H9 (cell line): Measurements from ENCODE around the gene LDHAL6B. TPM values are rescaled to one million over a fixed set of nuclear protein-coding genes. Genes with fewer than 3 reads are reported as not detected.

ENCODE experiments used
- DNase-seq: peaks from one replicate; pipeline ENCODE4 v3.0.0-alpha.2; 2017
- H2AFZ ChIP-seq: one replicate; pipeline ENCODE4 v1.6.1; 2013; ENCODE audit warnings: mild to moderate bottlenecking, low read length, control low read depth, moderate library complexity
- H2AK5ac ChIP-seq: 2 replicates; pipeline ENCODE4 v1.6.1; 2013; ENCODE audit warnings: low read length, control low read depth, mixed read lengths; ENCODE audit not compliant: insufficient read length
- H2BK120ac ChIP-seq: one replicate; pipeline ENCODE4 v1.6.1; 2013; ENCODE audit warnings: low read depth, mild to moderate bottlenecking, low read length, control low read depth, inconsistent platforms; ENCODE audit not compliant: poor library complexity, severe bottlenecking
- H2BK12ac ChIP-seq: 2 replicates; pipeline ENCODE4 v1.6.1; 2013; ENCODE audit warnings: low read length, control low read depth, mixed read lengths, low read depth; ENCODE audit not compliant: insufficient read length
- H2BK15ac ChIP-seq: 2 replicates; pipeline ENCODE4 v1.6.1; 2013; ENCODE audit warnings: low read depth, low read length, control low read depth
- H2BK20ac ChIP-seq: one replicate; pipeline ENCODE4 v1.6.1; 2013; ENCODE audit warnings: low read depth, mild to moderate bottlenecking, low read length, control low read depth, inconsistent platforms; ENCODE audit not compliant: poor library complexity, severe bottlenecking
- H2BK5ac ChIP-seq: 2 replicates; pipeline ENCODE4 v1.6.1; 2013; ENCODE audit warnings: low read length, control low read depth, mixed read lengths; ENCODE audit not compliant: insufficient read length
- H3K14ac ChIP-seq: 2 replicates; pipeline ENCODE4 v1.6.1; 2013; ENCODE audit warnings: low read length, control low read depth; ENCODE audit not compliant: insufficient read depth
- H3K18ac ChIP-seq: 2 replicates; pipeline ENCODE4 v1.6.1; 2013; ENCODE audit warnings: low read depth, mild to moderate bottlenecking, mixed read lengths, low read length, control low read depth; ENCODE audit not compliant: insufficient read length
- H3K23ac ChIP-seq: 2 replicates; pipeline ENCODE4 v1.6.1; 2013; ENCODE audit warnings: low read length, control low read depth, mixed read lengths, low read depth; ENCODE audit not compliant: insufficient read length
- H3K23me2 ChIP-seq: 2 replicates; pipeline ENCODE4 v1.6.1; 2013; ENCODE audit warnings: low read depth, mild to moderate bottlenecking, mixed read lengths, low read length, control low read depth; ENCODE audit not compliant: insufficient read length, poor library complexity, severe bottlenecking
- H3K27ac ChIP-seq: 2 replicates; pipeline ENCODE4 v1.5.1; 2013; ENCODE audit warnings: low read length, control low read depth, mixed read lengths, low read depth; ENCODE audit not compliant: insufficient read length
- H3K27me3 ChIP-seq: 2 replicates; pipeline ENCODE4 v1.6.1; 2013; ENCODE audit warnings: low read length, control low read depth, inconsistent platforms; ENCODE audit not compliant: insufficient read depth
- H3K4ac ChIP-seq: 2 replicates; pipeline ENCODE4 v1.6.1; 2013; ENCODE audit warnings: low read depth, mild to moderate bottlenecking, control low read depth, inconsistent platforms, low read length, moderate library complexity
- H3K4me1 ChIP-seq: 2 replicates; pipeline ENCODE4 v1.6.1; 2013; ENCODE audit warnings: low read length, control low read depth, inconsistent platforms; ENCODE audit not compliant: insufficient read depth
- H3K4me2 ChIP-seq: 2 replicates; pipeline ENCODE4 v1.6.1; 2013; ENCODE audit warnings: low read length, control low read depth, mixed read lengths; ENCODE audit not compliant: insufficient read length, insufficient read depth
- H3K56ac ChIP-seq: 2 replicates; pipeline ENCODE4 v1.6.1; 2013; ENCODE audit warnings: low read depth, mild to moderate bottlenecking, mixed read lengths, low read length, control low read depth; ENCODE audit not compliant: insufficient read length
- H3K79me1 ChIP-seq: 2 replicates; pipeline ENCODE4 v1.6.1; 2013; ENCODE audit warnings: low read depth, mild to moderate bottlenecking, moderate library complexity, low read length, control low read depth, inconsistent platforms; ENCODE audit not compliant: insufficient read depth, poor library complexity, severe bottlenecking
- H3K79me2 ChIP-seq: 2 replicates; pipeline ENCODE4 v1.6.1; 2013; ENCODE audit warnings: low read length, control low read depth, inconsistent platforms; ENCODE audit not compliant: insufficient read depth
- H3K9ac ChIP-seq: 2 replicates; pipeline ENCODE4 v1.6.1; 2013; ENCODE audit warnings: low read length, control low read depth, mixed read lengths; ENCODE audit not compliant: insufficient read length; ENCODE audit errors: extremely low read depth
- H3K9me3 ChIP-seq: one replicate; pipeline ENCODE4 v1.6.1; 2013; ENCODE audit warnings: low read depth, low read length, inconsistent platforms; ENCODE audit not compliant: control insufficient read depth
- H3T11ph ChIP-seq: one replicate; pipeline ENCODE4 v1.6.1; 2013; ENCODE audit warnings: mild to moderate bottlenecking, low read length, control low read depth, inconsistent platforms
- H4K20me1 ChIP-seq: one replicate; pipeline ENCODE4 v1.6.1; 2013; ENCODE audit not compliant: control insufficient read depth, insufficient read length, insufficient read depth
- H4K5ac ChIP-seq: 2 replicates; pipeline ENCODE4 v1.6.1; 2013; ENCODE audit warnings: low read depth, mild to moderate bottlenecking, mixed read lengths, low read length, control low read depth; ENCODE audit not compliant: insufficient read length
- H4K8ac ChIP-seq: replicated peaks from 2 replicates; pipeline ENCODE4 v1.6.1; 2013; ENCODE audit warnings: low read length, control low read depth, mixed read lengths, low read depth; ENCODE audit not compliant: insufficient read length
- H4K91ac ChIP-seq: 2 replicates; pipeline ENCODE4 v1.6.1; 2013; ENCODE audit warnings: low read depth, mild to moderate bottlenecking, moderate library complexity, mixed read lengths, low read length, control low read depth; ENCODE audit not compliant: insufficient read length
- H3K27ac Mint-ChIP-seq, 3 experiments: 2 replicates in 2 of 3; 3 replicates in 1 of 3; pipeline ENCODE4 v1.8.0; 2020 to 2021; ENCODE audit warnings: mixed read lengths in 3 of 3, mild to moderate bottlenecking in 1 of 3, moderate library complexity in 1 of 3
- H3K27me3 Mint-ChIP-seq: 2 replicates; pipeline ENCODE4 v1.8.0; 2021; ENCODE audit warnings: low read depth, mild to moderate bottlenecking, moderate library complexity, mixed read lengths
- H3K36me3 Mint-ChIP-seq, 3 experiments: 2 replicates in 2 of 3; 3 replicates in 1 of 3; pipeline ENCODE4 v1.8.0; 2020 to 2021; ENCODE audit warnings: low read depth in 3 of 3, mixed read lengths in 3 of 3; ENCODE audit not compliant: insufficient read depth in 1 of 3
- H3K4me1 Mint-ChIP-seq, 2 experiments: 2 replicates each; pipeline ENCODE4 v1.8.0; 2020; ENCODE audit warnings: mixed read lengths in 2 of 2
- H3K4me3 Mint-ChIP-seq, 2 experiments: 2 replicates in 1 of 2; 3 replicates in 1 of 2; pipeline ENCODE4 v1.8.0; 2020 to 2021; ENCODE audit warnings: mild to moderate bottlenecking in 2 of 2, mixed read lengths in 2 of 2, moderate library complexity in 1 of 2
- H3K9me3 Mint-ChIP-seq, 2 experiments: 2 replicates in 1 of 2; 3 replicates in 1 of 2; pipeline ENCODE4 v1.8.0; 2020; ENCODE audit warnings: mild to moderate bottlenecking in 2 of 2, mixed read lengths in 2 of 2, moderate library complexity in 1 of 2
- WGBS: extraction: QIAGEN DNeasy Blood & Tissue Kit; methylation state at CpG from one replicate; pipeline ENCODE4 v1.1.7; 2013; ENCODE audit warnings: missing lambda C conversion rate, low lambda C conversion rate, mixed read lengths; ENCODE audit not compliant: insufficient read length; ENCODE audit errors: extremely low coverage; 5-methylcytosine and 5-hydroxymethylcytosine counted together
- long read RNA-seq: library from polyadenylated mRNA; unstranded; transcript quantifications from one replicate; pipeline ENCODE4 v2.0.0, GENCODE V29; 2020
- total RNA-seq: library from RNA; stranded (reverse); gene quantifications from 2 replicates; pipeline ENCODE4 v1.2.1, GENCODE V29; 2021
- TF ChIP-seq, protein P1 (sequence below): fragments of 200-600 bp; sonication (generic); conservative IDR thresholded peaks from 3 replicates; pipeline ENCODE4 v1.8.0; 2021; ENCODE audit warnings: antibody characterized with exemption, mild to moderate bottlenecking

LDHAL6B gene
- total RNA-seq: not detected in 2 replicates
- long read RNA-seq: 0 reads

DNA sequence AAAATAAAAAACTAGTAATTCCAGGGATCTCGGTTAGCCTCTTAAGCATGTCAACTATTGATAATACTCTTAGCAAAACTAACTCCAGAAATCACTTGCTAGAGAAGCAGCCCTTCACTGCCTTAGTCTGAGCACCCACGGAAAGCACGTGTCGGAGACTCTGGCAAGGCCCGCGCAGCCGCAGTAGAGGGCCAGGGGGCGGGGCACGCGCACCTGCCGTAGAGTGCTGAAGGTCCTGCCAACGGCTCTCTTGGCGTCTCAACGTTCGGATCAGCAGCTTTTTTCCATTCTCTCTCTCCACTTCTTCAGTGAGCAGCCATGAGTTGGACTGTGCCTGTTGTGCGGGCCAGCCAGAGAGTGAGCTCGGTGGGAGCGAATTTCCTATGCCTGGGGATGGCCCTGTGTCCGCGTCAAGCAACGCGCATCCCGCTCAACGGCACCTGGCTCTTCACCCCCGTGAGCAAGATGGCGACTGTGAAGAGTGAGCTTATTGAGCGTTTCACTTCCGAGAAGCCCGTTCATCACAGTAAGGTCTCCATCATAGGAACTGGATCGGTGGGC lies at the start of gene LDHAL6B:
LDHAL6B (plus strand) TSS at position 221 of the 561 bp plus-strand sequence; CDS start at position 319, 98 bp downstream.
- Histone ChIP-seq H2BK15ac (no peak within 1 kb of the TSS), H3K18ac (no peak within 1 kb of the TSS), H2AFZ (no peak within 1 kb of the TSS), H3K23ac (no peak within 1 kb of the TSS), H3K56ac (no peak within 1 kb of the TSS), H2BK12ac (no peak within 1 kb of the TSS), H3K9ac (no peak within 1 kb of the TSS), H3K27ac (no peak within 1 kb of the TSS), H2BK20ac (no peak within 1 kb of the TSS), H3K4me2 (no peak within 1 kb of the TSS), H3K9me3 (no peaks in the 10 kb centered on the region), H2AK5ac (no peak within 1 kb of the TSS), H2BK120ac (no peak within 1 kb of the TSS), H3K14ac (no peak within 1 kb of the TSS), H4K20me1 (no peaks in the 10 kb centered on the region), H4K8ac (no peak within 1 kb of the TSS), H3K4ac (no peak within 1 kb of the TSS), H3K79me1 (no peaks in the 10 kb centered on the region), H3K79me2 (no peaks in the 10 kb centered on the region), H2BK5ac (no peak within 1 kb of the TSS), H4K5ac (no peak within 1 kb of the TSS), H3K27me3 (no peaks in the 10 kb centered on the region), H3T11ph (no peak within 1 kb of the TSS), H3K23me2 (no peaks in the 10 kb centered on the region), H3K4me1 (no peaks in the 10 kb centered on the region), H4K91ac (no peak within 1 kb of the TSS)
- Mint-ChIP-seq H3K4me3 (no peak within 1 kb of the TSS), H3K9me3 (no peaks in the 10 kb centered on the region), H3K36me3 (peaks cover 9 to 91% (median 80%) of the 10 kb centered on the region in 3 experiments; a peak in 6 of 7 replicates), H3K27me3 (no peaks in the 10 kb centered on the region), H3K27ac (no peak within 1 kb of the TSS), H3K4me1 (no peaks in the 10 kb centered on the region)
- TF ChIP-seq, protein P1, sequence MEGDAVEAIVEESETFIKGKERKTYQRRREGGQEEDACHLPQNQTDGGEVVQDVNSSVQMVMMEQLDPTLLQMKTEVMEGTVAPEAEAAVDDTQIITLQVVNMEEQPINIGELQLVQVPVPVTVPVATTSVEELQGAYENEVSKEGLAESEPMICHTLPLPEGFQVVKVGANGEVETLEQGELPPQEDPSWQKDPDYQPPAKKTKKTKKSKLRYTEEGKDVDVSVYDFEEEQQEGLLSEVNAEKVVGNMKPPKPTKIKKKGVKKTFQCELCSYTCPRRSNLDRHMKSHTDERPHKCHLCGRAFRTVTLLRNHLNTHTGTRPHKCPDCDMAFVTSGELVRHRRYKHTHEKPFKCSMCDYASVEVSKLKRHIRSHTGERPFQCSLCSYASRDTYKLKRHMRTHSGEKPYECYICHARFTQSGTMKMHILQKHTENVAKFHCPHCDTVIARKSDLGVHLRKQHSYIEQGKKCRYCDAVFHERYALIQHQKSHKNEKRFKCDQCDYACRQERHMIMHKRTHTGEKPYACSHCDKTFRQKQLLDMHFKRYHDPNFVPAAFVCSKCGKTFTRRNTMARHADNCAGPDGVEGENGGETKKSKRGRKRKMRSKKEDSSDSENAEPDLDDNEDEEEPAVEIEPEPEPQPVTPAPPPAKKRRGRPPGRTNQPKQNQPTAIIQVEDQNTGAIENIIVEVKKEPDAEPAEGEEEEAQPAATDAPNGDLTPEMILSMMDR: no peak
- no peak for DNase-seq
- WGBS: no CpG with 5 or more reads among the region's 30 CpGs
